ENCODE results near the gene SULT1A1. TPM values are rescaled to one million over a fixed set of nuclear protein-coding genes. Genes with fewer than 3 reads are reported as not detected.
"Not testable (repeated sequence)": the region's sequence is repeated elsewhere in the genome, so short reads cannot be mapped to it uniquely, and the experiment has no call there.

SULT1A1 gene
- total RNA-seq, 1 donor from 2014 or later: 15.5 TPM

DNA sequence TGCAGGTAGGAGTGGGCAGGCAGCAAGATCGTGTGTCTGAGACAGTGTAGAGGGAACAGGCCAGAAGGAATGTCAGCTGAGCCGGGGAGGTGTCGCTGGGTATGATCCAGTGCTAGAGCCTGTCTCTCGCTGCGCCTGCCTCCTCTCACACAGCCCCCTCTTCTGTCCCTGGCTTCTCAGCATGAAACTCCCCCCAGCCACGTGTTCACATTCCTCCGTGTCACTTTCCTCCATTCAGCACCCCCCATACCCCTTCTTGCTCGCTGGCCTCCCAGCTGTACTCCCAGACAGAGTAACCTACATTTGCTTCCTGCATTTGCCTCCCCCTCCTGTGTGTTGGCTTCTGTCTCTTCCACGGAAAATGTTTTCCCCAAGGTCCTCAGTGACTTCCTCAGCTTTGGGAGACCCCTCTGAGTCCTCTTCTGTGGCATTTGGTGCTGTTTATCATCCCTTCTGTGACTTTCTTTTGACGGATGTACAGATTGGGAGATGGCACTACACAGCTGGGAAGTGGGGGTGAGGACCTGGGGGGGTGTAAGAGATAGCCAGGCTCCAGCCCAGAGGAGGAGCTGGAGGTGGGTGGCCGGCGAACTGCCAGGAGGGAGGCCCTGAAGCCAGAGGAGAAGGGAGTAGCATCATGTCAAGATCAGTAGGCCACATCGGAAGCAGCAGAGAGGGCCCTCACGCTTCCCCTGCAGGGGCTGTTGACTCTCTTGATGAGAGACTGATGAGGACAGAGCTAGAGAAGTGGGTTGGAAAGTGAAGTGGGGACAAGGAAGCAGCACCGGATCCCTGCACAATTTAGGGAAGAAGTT is 36.9 kb downstream of the SULT1A1 start:
- intact Hi-C loops (cut with micrococcal nuclease): no loop called here
- DNase-seq (peak; percentile 71), ATAC-seq (peak; percentile 96)

DNA sequence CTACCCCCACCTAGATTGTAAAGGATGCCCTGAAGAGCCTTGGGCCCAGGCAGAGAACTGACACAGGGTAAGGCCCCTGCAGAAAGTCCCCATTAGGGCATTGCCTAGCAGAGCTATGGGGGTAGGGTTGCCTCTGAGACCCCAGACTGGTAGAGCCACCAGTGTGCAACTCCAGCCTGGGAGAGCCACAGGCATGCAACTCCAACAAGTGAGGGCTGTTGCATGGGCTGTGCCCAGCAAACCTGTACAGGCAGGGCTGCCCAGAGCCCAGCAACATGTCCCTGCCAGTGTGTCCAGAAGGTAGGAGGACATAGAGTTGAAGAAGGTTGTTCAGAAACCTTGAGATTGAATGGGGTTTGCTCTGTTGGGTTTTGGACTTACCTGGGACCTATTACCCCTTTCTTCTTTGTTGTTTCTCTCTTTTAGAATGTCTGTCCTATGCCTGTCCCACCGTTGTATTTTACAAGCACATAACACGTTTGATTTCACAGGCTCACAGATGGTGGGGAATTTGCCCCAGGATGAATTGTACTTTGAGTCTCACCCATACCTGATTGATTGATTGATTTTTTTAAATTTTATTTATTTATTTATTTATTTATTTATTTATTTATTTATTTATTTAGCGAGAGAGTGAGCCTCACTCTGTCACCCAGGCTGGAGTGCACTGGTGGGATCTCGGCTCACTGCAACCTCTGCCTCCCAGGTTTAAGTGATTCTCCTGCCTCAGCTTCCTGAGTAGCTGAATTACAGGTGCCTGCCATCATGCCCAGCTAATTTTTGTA is 39.7 kb downstream of the SULT1A1 start:
- ATAC-seq (no peak), DNase-seq (no peak)
- intact Hi-C loops (cut with micrococcal nuclease): no loop called here

DNA sequence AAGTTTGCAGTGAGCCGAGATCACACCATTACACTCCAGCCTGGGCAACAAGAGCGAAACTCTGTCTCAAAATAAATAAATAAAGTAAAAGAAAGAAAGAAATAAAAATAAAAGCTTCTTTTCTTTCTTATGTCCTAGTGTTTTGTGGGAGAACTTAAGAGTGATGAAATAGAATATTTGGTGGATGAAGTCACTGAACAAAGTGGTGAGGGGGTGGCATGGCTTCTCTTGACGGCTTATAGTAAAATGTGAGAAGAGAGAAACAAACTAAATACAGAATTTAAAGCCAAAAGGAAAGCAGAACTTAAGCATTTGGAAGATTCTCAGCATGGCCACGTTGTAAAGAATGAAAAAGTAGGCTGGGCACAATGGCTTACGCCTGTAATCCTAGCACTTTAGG is 40.8 kb downstream of the SULT1A1 start:
- intact Hi-C loops (cut with micrococcal nuclease): no loop called here
- DNase-seq (no peak), ATAC-seq (no peak)

DNA sequence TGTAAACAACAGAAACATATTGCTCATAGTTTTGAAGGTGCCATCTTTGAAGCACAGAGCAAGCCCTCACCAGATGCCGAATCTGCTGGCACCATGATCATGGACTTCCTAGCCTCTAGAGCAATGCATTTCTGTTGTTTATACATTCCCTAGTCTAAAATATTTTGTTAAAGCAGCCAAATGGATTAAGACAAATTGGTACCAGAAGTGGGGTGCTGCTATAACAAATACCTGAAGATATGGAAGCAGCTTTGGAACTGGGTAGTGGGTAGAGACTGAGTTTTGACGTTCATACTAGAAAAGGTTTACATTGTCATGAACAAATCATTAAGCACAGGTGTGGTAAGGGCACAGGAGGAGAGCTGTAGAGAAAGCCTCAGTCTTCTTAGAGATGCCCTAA is 42.6 kb downstream of the SULT1A1 start:
- no peak for DNase-seq
- no peak for ATAC-seq
- intact Hi-C loops (cut with micrococcal nuclease): no loop called here

DNA sequence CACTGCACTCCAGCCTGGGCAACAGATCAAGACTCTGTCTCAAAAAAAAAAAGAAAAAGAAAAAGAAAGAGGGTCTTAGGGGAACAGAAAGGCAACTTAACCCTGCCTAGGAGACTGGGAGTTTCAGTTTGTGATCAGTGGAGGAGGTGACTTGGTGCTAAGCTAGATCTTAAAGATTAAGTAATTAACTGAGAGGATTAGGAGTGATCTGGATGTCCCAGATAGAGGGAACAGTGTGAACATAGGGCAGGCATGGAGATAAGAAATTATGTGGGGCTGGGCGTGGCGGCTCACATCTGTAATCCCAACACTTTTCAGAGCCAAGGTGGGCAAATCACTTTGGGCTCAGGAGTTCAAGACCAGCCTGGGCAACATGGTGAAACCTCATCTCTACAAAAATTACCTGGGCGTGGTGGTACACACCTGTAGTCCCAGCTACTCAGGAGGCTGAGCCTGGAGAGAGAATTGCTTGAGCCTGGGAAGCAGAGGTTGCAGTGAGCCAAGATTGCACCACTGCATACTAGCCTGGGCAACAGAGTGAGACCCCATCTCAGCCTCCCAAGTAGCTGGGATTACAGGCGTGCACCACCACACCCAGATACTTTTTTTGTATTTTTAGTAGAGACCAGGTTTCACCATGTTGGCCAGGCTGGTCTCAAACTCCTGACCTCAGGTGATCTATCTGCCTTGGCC is 43.5 kb downstream of the SULT1A1 start:
- ATAC-seq; intact Hi-C loops (cut with micrococcal nuclease): not testable (repeated sequence)

DNA sequence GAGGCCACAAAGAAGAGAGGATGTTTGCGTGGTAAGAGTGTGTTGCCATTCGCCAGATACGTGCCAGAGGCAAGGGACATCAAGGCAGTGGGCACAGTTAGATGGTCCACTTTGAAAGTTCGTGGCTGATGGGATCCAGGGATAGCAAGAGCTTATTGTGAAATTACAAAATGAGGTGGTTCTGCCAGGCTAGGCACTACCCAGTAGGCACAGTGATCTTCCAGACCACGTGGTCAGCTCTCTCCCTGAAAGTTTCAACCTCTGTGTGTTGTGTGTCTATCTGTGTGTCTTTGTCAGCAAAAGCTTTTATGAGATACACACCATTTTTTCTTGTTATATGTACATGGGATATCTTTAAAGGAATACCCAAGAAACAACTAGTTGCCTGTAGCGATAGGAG is 46.6 kb downstream of the SULT1A1 start:
- DNase-seq (no peak), ATAC-seq (no peak)
- intact Hi-C loops (cut with micrococcal nuclease): no loop called here

More for the DNA sequence above, 43.5 kb downstream of the SULT1A1 start:
- DNase-seq: not testable (repeated sequence)

DNA sequence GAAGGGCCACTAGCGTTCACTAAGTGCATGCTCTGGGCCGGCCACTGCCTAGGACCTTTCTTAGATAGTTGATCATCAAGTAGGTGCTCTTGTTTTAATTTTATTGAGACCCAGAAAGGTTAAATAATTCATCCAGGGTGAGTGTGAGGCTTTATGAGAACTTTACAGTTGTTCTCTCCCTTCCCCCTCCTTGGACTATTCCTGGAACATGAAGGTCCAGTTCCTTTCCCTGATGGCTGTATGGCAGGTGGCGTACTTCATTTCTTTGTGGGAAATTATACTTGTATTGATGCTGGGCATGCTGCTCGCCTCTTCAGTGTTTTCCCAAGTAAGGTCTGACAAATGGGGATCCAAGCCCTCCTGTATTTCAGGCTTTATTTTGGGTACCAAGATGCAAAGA is 47.6 kb downstream of the SULT1A1 start:
- no peak for DNase-seq
- no peak for ATAC-seq
- intact Hi-C loops (cut with micrococcal nuclease): no loop called here

DNA sequence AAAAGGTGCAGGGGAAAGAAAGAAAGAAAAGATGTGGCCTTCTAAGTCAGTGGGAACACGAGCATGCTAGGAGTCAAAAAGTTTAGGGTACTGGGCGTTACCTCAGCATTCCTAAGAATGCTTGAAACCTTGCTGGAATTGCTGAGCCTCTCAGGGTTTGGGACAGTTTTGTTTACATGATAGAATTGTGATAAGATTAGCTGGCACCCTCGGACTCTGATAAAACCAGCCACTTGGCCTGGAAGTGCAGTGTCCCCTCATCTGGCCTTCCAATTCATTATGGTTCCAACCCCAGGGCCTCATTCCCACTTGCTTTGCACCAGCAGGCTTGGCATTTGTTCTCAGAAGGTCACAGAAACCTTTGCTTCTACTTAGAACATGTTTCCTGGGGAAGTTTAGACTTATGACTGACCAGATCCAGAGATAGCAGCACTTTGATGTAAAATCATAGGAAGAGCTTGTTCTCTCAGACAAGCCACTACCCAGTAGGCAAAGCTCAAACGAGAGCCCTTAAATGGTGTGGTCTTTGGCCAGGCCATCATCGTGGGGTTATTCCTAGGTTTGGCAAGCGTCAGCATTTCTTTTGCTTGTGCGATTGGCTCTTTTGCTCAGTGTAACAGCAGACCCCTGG is 48.2 kb downstream of the SULT1A1 start:
- intact Hi-C loops (cut with micrococcal nuclease): no loop called here
- no peak for ATAC-seq

DNA sequence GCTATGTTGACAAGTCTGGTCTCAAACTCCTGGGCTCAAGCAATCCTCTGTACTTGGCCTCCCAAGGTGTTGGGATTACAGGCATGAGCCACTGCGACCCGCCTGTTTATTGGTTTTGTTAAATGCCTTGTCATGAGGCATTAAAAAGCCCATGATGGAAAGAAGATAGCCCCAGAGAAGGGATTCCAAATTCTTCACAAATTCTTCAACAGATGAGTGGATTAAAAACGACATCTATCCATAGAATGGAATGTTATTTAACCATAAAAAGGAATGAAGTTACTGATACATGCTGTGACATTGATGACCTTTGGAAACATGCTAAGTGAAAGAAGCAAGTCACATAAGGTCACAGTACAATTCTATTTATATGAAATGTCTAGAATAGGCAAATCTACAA is 51.4 kb downstream of the SULT1A1 start:
- ATAC-seq (no peak), DNase-seq (no peak)
- intact Hi-C loops (cut with micrococcal nuclease): loop anchor here (10.0 kb wide), 1 partner anchor 64 kb away; the partner anchor contains the start of genes APOBR and CLN3

More for the DNA sequence above, 48.2 kb downstream of the SULT1A1 start:
- no peak for DNase-seq

DNA sequence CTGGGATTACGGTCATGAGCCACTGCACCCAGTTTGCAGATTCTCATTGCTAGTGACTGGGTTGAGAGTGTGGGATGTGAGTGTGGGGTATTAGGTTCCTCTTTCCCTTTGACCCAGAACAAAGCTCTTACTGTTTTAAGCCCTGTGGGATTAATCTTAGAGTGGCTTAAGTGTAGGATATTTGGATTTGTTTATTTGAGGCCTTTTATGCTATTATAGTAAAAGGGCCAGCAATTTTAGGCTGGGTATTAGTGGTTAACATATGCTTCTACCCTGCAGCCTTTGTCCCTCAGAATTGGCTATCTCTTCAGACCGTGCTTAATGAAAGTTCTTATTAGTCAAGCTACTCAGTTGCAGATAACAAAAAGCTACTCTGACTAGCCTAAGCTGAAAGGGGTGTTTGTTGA is 52.9 kb downstream of the SULT1A1 start:
- DNase-seq (no peak), ATAC-seq (no peak)
- intact Hi-C loops (cut with micrococcal nuclease): loop anchor here (10.0 kb wide), 1 partner anchor 62 kb away; the partner anchor contains the start of genes APOBR and CLN3

DNA sequence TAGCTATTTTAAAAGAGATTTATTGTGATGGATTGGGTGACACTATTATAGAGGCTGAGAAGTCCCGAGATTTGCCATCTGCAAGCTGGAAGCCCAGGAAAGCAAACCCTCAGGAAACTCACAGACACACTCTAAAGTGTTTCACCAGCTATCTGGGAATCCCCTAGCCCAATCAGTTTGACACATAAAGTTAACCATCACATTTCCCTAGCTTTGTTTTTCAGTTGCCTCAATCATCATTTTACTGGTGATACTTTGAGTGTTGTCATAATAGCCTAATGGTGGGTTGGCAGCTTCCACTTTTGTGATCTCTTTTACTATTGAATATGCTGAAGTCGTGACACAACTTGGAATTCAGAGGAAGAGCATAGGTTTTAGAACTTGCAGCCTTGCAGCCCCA is 54.3 kb downstream of the SULT1A1 start:
- DNase-seq (no peak), ATAC-seq (no peak)
- intact Hi-C loops (cut with micrococcal nuclease): loop anchor here (10.0 kb wide), 1 partner anchor 61 kb away; the partner anchor contains the start of genes APOBR and CLN3

Other genes with a start within 250 kb of the SULT1A1 start
- gene NPIPB6, start 246.5 kb downstream of the SULT1A1 start, total RNA-seq: 0.40 TPM
- gene EIF3CL, start 206.2 kb downstream of the SULT1A1 start, total RNA-seq: 28.2 TPM
- gene NPIPB7, start 137.7 kb downstream of the SULT1A1 start, total RNA-seq: not detected
- gene CLN3, start 118.0 kb downstream of the SULT1A1 start, total RNA-seq: 13.4 TPM
- 0.47 TPM for gene APOBR, start 115.4 kb downstream of the SULT1A1 start, total RNA-seq
- not detected for gene IL27, start 103.2 kb downstream of the SULT1A1 start, total RNA-seq
- 37.2 TPM for gene NUPR1, start 71.1 kb downstream of the SULT1A1 start, total RNA-seq
- gene SGF29, start 56.1 kb downstream of the SULT1A1 start, total RNA-seq: 20.4 TPM
- 1.1 TPM for gene SULT1A2, start 13.0 kb downstream of the SULT1A1 start, total RNA-seq
- not detected for gene NPIPB8, start 28.0 kb upstream of the SULT1A1 start, total RNA-seq
- gene EIF3C, start 101.4 kb upstream of the SULT1A1 start, total RNA-seq: 433 TPM
- gene NPIPB9, start 141.7 kb upstream of the SULT1A1 start, total RNA-seq: 0.30 TPM
- 55.3 TPM for gene ATXN2L, start 213.0 kb upstream of the SULT1A1 start, total RNA-seq
- gene TUFM, start 236.3 kb upstream of the SULT1A1 start, total RNA-seq: 254 TPM